ENCODE results near the gene BID. TPM values are rescaled to one million over a fixed set of nuclear protein-coding genes. Genes with fewer than 3 reads are reported as not detected.

BID gene
- total and polyA plus RNA-seq, 2 donors from 2014 or later: 10.6 to 12.5 TPM

- no peak overlapping the region for H3K4me3 ChIP-seq (ENCODE audit: low read length in 3 of 3)
- peak in 1 of 5 donors; percentile 16 for DNase-seq
- intact Hi-C loops (cut with DNase I): no loop called here
- no peaks in the 10 kb centered on the region for H3K27me3 ChIP-seq (ENCODE audit: control insufficient read depth, insufficient read depth, low read length)
- TF ChIP-seq, protein P1, sequence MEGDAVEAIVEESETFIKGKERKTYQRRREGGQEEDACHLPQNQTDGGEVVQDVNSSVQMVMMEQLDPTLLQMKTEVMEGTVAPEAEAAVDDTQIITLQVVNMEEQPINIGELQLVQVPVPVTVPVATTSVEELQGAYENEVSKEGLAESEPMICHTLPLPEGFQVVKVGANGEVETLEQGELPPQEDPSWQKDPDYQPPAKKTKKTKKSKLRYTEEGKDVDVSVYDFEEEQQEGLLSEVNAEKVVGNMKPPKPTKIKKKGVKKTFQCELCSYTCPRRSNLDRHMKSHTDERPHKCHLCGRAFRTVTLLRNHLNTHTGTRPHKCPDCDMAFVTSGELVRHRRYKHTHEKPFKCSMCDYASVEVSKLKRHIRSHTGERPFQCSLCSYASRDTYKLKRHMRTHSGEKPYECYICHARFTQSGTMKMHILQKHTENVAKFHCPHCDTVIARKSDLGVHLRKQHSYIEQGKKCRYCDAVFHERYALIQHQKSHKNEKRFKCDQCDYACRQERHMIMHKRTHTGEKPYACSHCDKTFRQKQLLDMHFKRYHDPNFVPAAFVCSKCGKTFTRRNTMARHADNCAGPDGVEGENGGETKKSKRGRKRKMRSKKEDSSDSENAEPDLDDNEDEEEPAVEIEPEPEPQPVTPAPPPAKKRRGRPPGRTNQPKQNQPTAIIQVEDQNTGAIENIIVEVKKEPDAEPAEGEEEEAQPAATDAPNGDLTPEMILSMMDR (IDR thresholded peaks at IDR 0.05; ENCODE audit: borderline replicate concordance, extremely low read depth, insufficient read depth): no peak
- no peak for FAIRE-seq
- H3K4me1 ChIP-seq (ENCODE audit: control insufficient read depth in 2 of 3, insufficient read depth in 2 of 3, low read depth in 1 of 3, low read length in 3 of 3): peaks cover 0 to 19% (median 7%) of the 10 kb centered on the region in 3 donors
- no peaks in the 10 kb centered on the region for H3K9me3 ChIP-seq (ENCODE audit: control insufficient read depth in 2 of 3, insufficient read depth in 1 of 3, low read length in 3 of 3)
- H3K27ac ChIP-seq (ENCODE audit: low read depth in 2 of 2, low read length in 2 of 2): peak overlapping the region in 1 of 2 donors; percentile 79
- peaks cover 0 to 35% (median 23%) of the 10 kb centered on the region in 3 donors for H3K36me3 ChIP-seq (ENCODE audit: control insufficient read depth in 2 of 3, insufficient read depth in 3 of 3, low read length in 3 of 3)
- H3K9ac ChIP-seq (ENCODE audit: low read length in 3 of 3): no peak overlapping the region
Measured at GRCh38 chr22:17732251-17732854, 41.9 kb downstream of the BID start.

DNA sequence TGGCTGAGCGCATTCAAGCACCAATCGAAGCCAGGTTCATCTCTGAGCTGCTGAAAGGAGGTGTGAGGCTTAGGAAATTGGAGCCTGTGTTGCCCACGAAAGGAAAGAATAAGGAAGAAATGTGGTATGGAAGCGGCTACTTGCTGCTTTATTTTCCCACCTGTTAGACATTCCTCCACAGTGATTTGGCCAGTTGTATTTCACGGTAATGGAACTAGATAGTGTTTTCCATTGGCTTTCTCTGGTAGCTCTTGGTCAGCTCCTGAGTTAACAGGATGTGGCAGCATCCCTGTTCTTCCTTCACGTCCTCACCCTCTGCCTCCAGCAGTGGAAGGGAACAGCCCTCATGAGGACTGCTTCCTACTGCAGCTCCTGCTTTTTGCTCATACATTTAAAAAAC lies 44.7 kb downstream of the BID start:
- no peaks in the 10 kb centered on the region for H3K27me3 ChIP-seq (ENCODE audit: control insufficient read depth, insufficient read depth, low read length)
- DNase-seq (no peak), FAIRE-seq (no peak)
- no peak overlapping the region for H3K4me3 ChIP-seq (ENCODE audit: low read length in 3 of 3)
- no peak overlapping the region for H3K27ac ChIP-seq (ENCODE audit: low read depth in 2 of 2, low read length in 2 of 2)
- peaks cover 0 to 43% (median 31%) of the 10 kb centered on the region in 3 donors for H3K36me3 ChIP-seq (ENCODE audit: control insufficient read depth in 2 of 3, insufficient read depth in 3 of 3, low read length in 3 of 3)
- H3K9ac ChIP-seq (ENCODE audit: low read length in 3 of 3): no peak overlapping the region
- intact Hi-C loops (cut with DNase I): no loop called here
- TF ChIP-seq, protein P1 (IDR thresholded peaks at IDR 0.05; ENCODE audit: borderline replicate concordance, extremely low read depth, insufficient read depth): no peak
- H3K9me3 ChIP-seq (ENCODE audit: control insufficient read depth in 2 of 3, insufficient read depth in 1 of 3, low read length in 3 of 3): no peaks in the 10 kb centered on the region
- peaks cover 0 to 19% (median 7%) of the 10 kb centered on the region in 3 donors for H3K4me1 ChIP-seq (ENCODE audit: control insufficient read depth in 2 of 3, insufficient read depth in 2 of 3, low read depth in 1 of 3, low read length in 3 of 3)

- Histone ChIP-seq H3K9me3 (ENCODE audit: control insufficient read depth in 2 of 3, insufficient read depth in 1 of 3, low read length in 3 of 3) (no peaks in the 10 kb centered on the region), H3K27ac (ENCODE audit: low read depth in 2 of 2, low read length in 2 of 2) (no peak overlapping the region), H3K9ac (ENCODE audit: low read length in 3 of 3) (no peak overlapping the region), H3K36me3 (ENCODE audit: control insufficient read depth in 2 of 3, insufficient read depth in 3 of 3, low read length in 3 of 3) (peaks cover 0 to 43% (median 31%) of the 10 kb centered on the region in 3 donors), H3K27me3 (ENCODE audit: control insufficient read depth, insufficient read depth, low read length) (no peaks in the 10 kb centered on the region), H3K4me1 (ENCODE audit: control insufficient read depth in 2 of 3, insufficient read depth in 2 of 3, low read depth in 1 of 3, low read length in 3 of 3) (peaks cover 0 to 17% (median 7%) of the 10 kb centered on the region in 3 donors), H3K4me3 (ENCODE audit: low read length in 3 of 3) (no peak overlapping the region)
- TF ChIP-seq, protein P1 (IDR thresholded peaks at IDR 0.05; ENCODE audit: borderline replicate concordance, extremely low read depth, insufficient read depth): no peak
- FAIRE-seq: no peak
- no peak for DNase-seq
- intact Hi-C loops (cut with DNase I): no loop called here
Measured at GRCh38 chr22:17728786-17729185, 45.5 kb downstream of the BID start.
